ENCODE results near the gene MB21D2. TPM values are rescaled to one million over a fixed set of nuclear protein-coding genes. Genes with fewer than 3 reads are reported as not detected.

Gene MB21D2
- total RNA-seq, 1 donor from 2014 or later, result 8.9 TPM

DNA sequence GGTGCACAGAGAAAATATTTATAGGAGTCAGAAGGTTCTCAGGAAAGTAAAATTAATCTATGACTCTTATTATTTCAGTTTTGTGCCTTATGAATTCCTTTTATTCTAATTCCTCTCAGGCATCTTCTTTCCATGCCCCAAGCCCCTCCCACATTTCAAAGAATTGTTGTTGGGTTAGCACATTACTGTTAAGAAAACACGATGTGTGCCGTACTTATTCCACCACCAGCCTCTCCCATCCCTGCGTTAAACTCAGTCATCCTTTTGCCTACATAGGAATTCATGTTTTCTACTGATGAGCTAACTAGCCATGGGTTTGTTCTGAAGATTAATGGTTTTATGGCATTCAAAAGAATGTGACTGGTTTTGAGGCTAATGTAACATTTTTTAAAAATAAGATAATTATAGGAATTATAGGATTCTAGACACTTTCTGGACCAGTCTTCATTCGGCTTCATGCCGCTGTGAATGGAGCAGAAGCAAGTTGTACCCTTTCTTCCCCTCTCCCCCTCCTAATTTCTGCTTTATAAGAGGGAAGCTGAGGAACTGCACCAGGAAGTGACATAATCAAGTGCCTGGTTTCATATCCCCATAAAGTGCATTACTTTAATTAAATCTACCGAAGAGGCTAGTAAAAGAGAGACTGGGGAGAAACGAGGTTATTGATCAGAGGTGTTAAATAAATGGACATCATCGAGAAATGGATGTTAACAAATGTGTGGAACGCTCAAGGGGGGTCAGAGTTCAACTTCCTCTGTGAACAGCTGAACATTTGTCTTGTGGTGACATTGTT lies 12.3 kb upstream of the MB21D2 start:
- H3K27me3 Mint-ChIP-seq (ENCODE audit: low read depth), result no peaks in the 10 kb centered on the region
- no peak overlapping the region for H3K4me3 Mint-ChIP-seq (ENCODE audit: unreplicated experiment)
- H3K36me3 Mint-ChIP-seq (ENCODE audit: low read depth), result no peaks in the 10 kb centered on the region
- no peak overlapping the region for H3K27ac Mint-ChIP-seq (ENCODE audit: unreplicated experiment)
- H3K4me1 Mint-ChIP-seq (ENCODE audit: low read depth), result no peaks in the 10 kb centered on the region
- TF ChIP-seq CTCF (IDR thresholded peaks at IDR 0.05), result no peak
- no peaks in the 10 kb centered on the region for H3K9me3 Mint-ChIP-seq (ENCODE audit: low read depth)
- no peak for DNase-seq (ENCODE audit: low spot score)

GRCh38 chr3:192929146-192929545 lies 11.5 kb upstream of the MB21D2 start:
- no peak for TF ChIP-seq CTCF (IDR thresholded peaks at IDR 0.05)
- H3K4me1 Mint-ChIP-seq (ENCODE audit: low read depth), result no peaks in the 10 kb centered on the region
- no peak overlapping the region for H3K27ac Mint-ChIP-seq (ENCODE audit: unreplicated experiment)
- no peak for DNase-seq (ENCODE audit: low spot score)
- H3K9me3 Mint-ChIP-seq (ENCODE audit: low read depth), result no peaks in the 10 kb centered on the region
- no peaks in the 10 kb centered on the region for H3K27me3 Mint-ChIP-seq (ENCODE audit: low read depth)
- no peaks in the 10 kb centered on the region for H3K36me3 Mint-ChIP-seq (ENCODE audit: low read depth)
- no peak overlapping the region for H3K4me3 Mint-ChIP-seq (ENCODE audit: unreplicated experiment)

GRCh38 chr3:192928720-192929119 lies 11.1 kb upstream of the MB21D2 start:
- Mint-ChIP-seq H3K36me3 (ENCODE audit: low read depth) (no peaks in the 10 kb centered on the region), H3K9me3 (ENCODE audit: low read depth) (no peaks in the 10 kb centered on the region), H3K27me3 (ENCODE audit: low read depth) (no peaks in the 10 kb centered on the region), H3K4me3 (ENCODE audit: unreplicated experiment) (no peak overlapping the region), H3K27ac (ENCODE audit: unreplicated experiment) (no peak overlapping the region), H3K4me1 (ENCODE audit: low read depth) (no peaks in the 10 kb centered on the region)
- no peak for DNase-seq (ENCODE audit: low spot score)
- no peak for TF ChIP-seq CTCF (IDR thresholded peaks at IDR 0.05)

GRCh38 chr3:192928016-192928415 lies 10.4 kb upstream of the MB21D2 start:
- Mint-ChIP-seq H3K9me3 (ENCODE audit: low read depth) (no peaks in the 10 kb centered on the region), H3K27ac (ENCODE audit: unreplicated experiment) (no peak overlapping the region), H3K36me3 (ENCODE audit: low read depth) (no peaks in the 10 kb centered on the region), H3K27me3 (ENCODE audit: low read depth) (no peaks in the 10 kb centered on the region), H3K4me3 (ENCODE audit: unreplicated experiment) (no peak overlapping the region), H3K4me1 (ENCODE audit: low read depth) (no peaks in the 10 kb centered on the region)
- no peak for TF ChIP-seq CTCF (IDR thresholded peaks at IDR 0.05)
- DNase-seq (ENCODE audit: low spot score), result no peak

- Mint-ChIP-seq H3K27ac (ENCODE audit: unreplicated experiment) (no peak overlapping the region), H3K36me3 (ENCODE audit: low read depth) (no peaks in the 10 kb centered on the region), H3K4me1 (ENCODE audit: low read depth) (peaks cover 3% of the 10 kb centered on the region), H3K9me3 (ENCODE audit: low read depth) (no peaks in the 10 kb centered on the region), H3K27me3 (ENCODE audit: low read depth) (no peaks in the 10 kb centered on the region), H3K4me3 (ENCODE audit: unreplicated experiment) (no peak overlapping the region)
- DNase-seq (ENCODE audit: low spot score), result no peak
- no peak for TF ChIP-seq CTCF (IDR thresholded peaks at IDR 0.05)
Observed at GRCh38 chr3:192927016-192927415, 9.4 kb upstream of the MB21D2 start.

Measured in chondrocyte (in vitro differentiated cells).